22Rv1 (cell line): ENCODE data around the gene PPM1M.

Experiments used
- ZFX ChIP-seq: fragments of 450-650 bp; IDR thresholded peaks from 2 replicates; pipeline ENCODE4 v1.6.1; 2017; ENCODE audit warnings: antibody characterized with exemption, borderline replicate concordance
- TF ChIP-seq, protein P1 (sequence below): fragments of 450-650 bp; IDR thresholded peaks from 2 replicates; pipeline ENCODE4 v1.5.1; 2017; ENCODE audit warnings: mild to moderate bottlenecking

GRCh38 chr3:52202384-52203077, 43.0 kb upstream of the PPM1M start:
- TF ChIP-seq, protein P1, sequence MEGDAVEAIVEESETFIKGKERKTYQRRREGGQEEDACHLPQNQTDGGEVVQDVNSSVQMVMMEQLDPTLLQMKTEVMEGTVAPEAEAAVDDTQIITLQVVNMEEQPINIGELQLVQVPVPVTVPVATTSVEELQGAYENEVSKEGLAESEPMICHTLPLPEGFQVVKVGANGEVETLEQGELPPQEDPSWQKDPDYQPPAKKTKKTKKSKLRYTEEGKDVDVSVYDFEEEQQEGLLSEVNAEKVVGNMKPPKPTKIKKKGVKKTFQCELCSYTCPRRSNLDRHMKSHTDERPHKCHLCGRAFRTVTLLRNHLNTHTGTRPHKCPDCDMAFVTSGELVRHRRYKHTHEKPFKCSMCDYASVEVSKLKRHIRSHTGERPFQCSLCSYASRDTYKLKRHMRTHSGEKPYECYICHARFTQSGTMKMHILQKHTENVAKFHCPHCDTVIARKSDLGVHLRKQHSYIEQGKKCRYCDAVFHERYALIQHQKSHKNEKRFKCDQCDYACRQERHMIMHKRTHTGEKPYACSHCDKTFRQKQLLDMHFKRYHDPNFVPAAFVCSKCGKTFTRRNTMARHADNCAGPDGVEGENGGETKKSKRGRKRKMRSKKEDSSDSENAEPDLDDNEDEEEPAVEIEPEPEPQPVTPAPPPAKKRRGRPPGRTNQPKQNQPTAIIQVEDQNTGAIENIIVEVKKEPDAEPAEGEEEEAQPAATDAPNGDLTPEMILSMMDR = no peak
- no peak for TF ChIP-seq ZFX
